Tibial nerve (tissue), 4 donors: ENCODE results near the gene SMIM43. TPM values are rescaled to one million over a fixed set of nuclear protein-coding genes. Genes with fewer than 3 reads are reported as not detected.
A peak's percentile ranks its signal among the peaks of the same experiment; 100 is the strongest.

Experiments
- DNase-seq, 2 donors: peaks; one replicate each; pipeline ENCODE4 v3.0.0-alpha.2; 2019; ENCODE audit warnings: low spot score in 2 of 2
- H3K27ac ChIP-seq, 4 donors: fragments of 200-600 bp; sonication (generic) in 3 of 4; one replicate each; pipeline ENCODE4 v1.5.1; 2017 to 2019; ENCODE audit warnings: mild to moderate bottlenecking in 1 of 4
- H3K27me3 ChIP-seq, 2 donors: fragments of 200-600 bp; sonication (generic) in 1 of 2; one replicate each; pipeline versions ENCODE4 v1.5.1 to v1.6.0; 2017 to 2019
- H3K36me3 ChIP-seq, 3 donors: fragments of 200-600 bp; sonication (generic); one replicate each; pipeline ENCODE4 v1.5.1; 2018 to 2019
- H3K4me1 ChIP-seq, 4 donors: fragments of 200-600 bp; sonication (generic) in 3 of 4; one replicate each; pipeline ENCODE4 v1.5.1; 2017 to 2019
- H3K4me3 ChIP-seq, 4 donors: fragments of 200-600 bp; sonication (generic) in 3 of 4; one replicate each; pipeline ENCODE4 v1.5.1; 2017 to 2019; ENCODE audit warnings: mild to moderate bottlenecking in 1 of 4, moderate library complexity in 1 of 4
- H3K9me3 ChIP-seq, 4 donors: fragments of 200-600 bp; sonication (generic) in 3 of 4; one replicate each; pipeline ENCODE4 v1.5.1; 2017 to 2019
- CTCF ChIP-seq, 5 experiments: fragments of 200-600 bp in 3 of 5; fragments of 450-650 bp in 2 of 5; sonication (generic) in 3 of 5; IDR thresholded peaks; one replicate each; pipeline ENCODE4 v1.5.1; 2016 to 2019; ENCODE audit warnings: antibody characterized with exemption in 5 of 5, mild to moderate bottlenecking in 3 of 5, moderate library complexity in 2 of 5
- EP300 ChIP-seq, 2 donors: sonication (generic); formaldehyde crosslinking; IDR thresholded peaks; one replicate each; pipeline ENCODE4 v1.6.1; 2017; ENCODE audit warnings: antibody characterized with exemption in 2 of 2, mild to moderate bottlenecking in 1 of 2
- POLR2A ChIP-seq, 2 donors: fragments of 450-650 bp; IDR thresholded peaks; one replicate each; pipeline ENCODE4 v1.6.1; 2017; ENCODE audit warnings: antibody characterized with exemption in 2 of 2, mild to moderate bottlenecking in 2 of 2, moderate library complexity in 2 of 2
- WGBS, 2 donors: methylation state at CpG; one replicate each; pipeline ENCODE4 v1.1.5; 2018; 5-methylcytosine and 5-hydroxymethylcytosine counted together
- total RNA-seq, 4 donors: library from RNA; depleted of rRNA; stranded (reverse); fragments of >200 nt; gene quantifications; one replicate each; pipeline ENCODE4 v1.1.0, GENCODE V29; 2016

SMIM43 gene
- 1 to 10 TPM; 2.2 to 5.7 (median 4.6) TPM for total RNA-seq

- 1% methylated on average over 50 to 73 of the region's 75 CpGs for WGBS, 2 donors
- Histone ChIP-seq H3K27ac (peak within 1 kb of the TSS in 2 of 4 donors; percentile 29 to 60), H3K27me3 (peaks cover 0 to 28% of the 10 kb centered on the region in 2 donors), H3K4me1 (peaks cover 0 to 8% (median 0%) of the 10 kb centered on the region in 4 donors), H3K4me3 (peak within 1 kb of the TSS; percentile 37 to 59 (median 50)), H3K36me3 (no peaks in the 10 kb centered on the region), H3K9me3 (no peaks in the 10 kb centered on the region)
- no peak for DNase-seq
- TF ChIP-seq CTCF (IDR thresholded peaks at IDR 0.05): no peak
- TF ChIP-seq EP300 (IDR thresholded peaks at IDR 0.05): no peak
- no peak for TF ChIP-seq POLR2A (IDR thresholded peaks at IDR 0.05)
These were observed at the start of gene SMIM43 for GRCh38 chr4:121764702-121765367. Gene SMIM43, minus strand, starts transcription at chr4:121765164. Its CDS starts 59 bp downstream, at chr4:121765105.

GRCh38 chr4:121814756-121815155, 49.8 kb upstream of the SMIM43 start:
- Histone ChIP-seq H3K9me3 (no peaks in the 10 kb centered on the region), H3K36me3 (peaks cover 0 to 98% (median 6%) of the 10 kb centered on the region in 3 donors), H3K4me1 (no peaks in the 10 kb centered on the region), H3K27me3 (no peaks in the 10 kb centered on the region), H3K27ac (no peak overlapping the region), H3K4me3 (no peak overlapping the region)
- TF ChIP-seq EP300 (IDR thresholded peaks at IDR 0.05) (no peak), CTCF (IDR thresholded peaks at IDR 0.05) (no peak), POLR2A (IDR thresholded peaks at IDR 0.05) (no peak)
- WGBS, 2 donors: 75 to 82% methylated on average over 2 of the region's 2 CpGs
- no peak for DNase-seq

- H3K27ac ChIP-seq: no peak overlapping the region
- TF ChIP-seq CTCF (IDR thresholded peaks at IDR 0.05) (no peak), EP300 (IDR thresholded peaks at IDR 0.05) (no peak), POLR2A (IDR thresholded peaks at IDR 0.05) (no peak)
- H3K9me3 ChIP-seq: no peaks in the 10 kb centered on the region
- no peak overlapping the region for H3K4me3 ChIP-seq
- no peaks in the 10 kb centered on the region for H3K27me3 ChIP-seq
- peaks cover 0 to 98% (median 6%) of the 10 kb centered on the region in 3 donors for H3K36me3 ChIP-seq
- H3K4me1 ChIP-seq: no peaks in the 10 kb centered on the region
- DNase-seq: no peak
These were observed 46.2 kb upstream of the SMIM43 start for GRCh38 chr4:121811122-121811521.

GRCh38 chr4:121806411-121806810, 41.4 kb upstream of the SMIM43 start:
- H3K36me3 ChIP-seq: peaks cover 0 to 87% (median 4%) of the 10 kb centered on the region in 3 donors

More at GRCh38 chr4:121806411-121806810, 41.4 kb upstream of the SMIM43 start:
- no peak for TF ChIP-seq CTCF (IDR thresholded peaks at IDR 0.05)
- no peak for TF ChIP-seq EP300 (IDR thresholded peaks at IDR 0.05)
- no peak for TF ChIP-seq POLR2A (IDR thresholded peaks at IDR 0.05)
- WGBS, 2 donors: 51 to 59% methylated on average over 4 of the region's 4 CpGs
- no peak for DNase-seq
- Histone ChIP-seq H3K4me1 (peaks cover 0 to 33% (median 2%) of the 10 kb centered on the region in 4 donors), H3K9me3 (no peaks in the 10 kb centered on the region), H3K27ac (no peak overlapping the region), H3K27me3 (no peaks in the 10 kb centered on the region), H3K4me3 (no peak overlapping the region)
